ENCODE measurements around the gene NCOA3.

NCOA3 gene

GRCh38 chr20:47669489-47669888 lies 167.8 kb downstream of the NCOA3 start:
- no peak for DNase-seq

- DNase-seq: no peak
Measured at GRCh38 chr20:47669927-47670890, 168.5 kb downstream of the NCOA3 start.

- DNase-seq: no peak
Measured at GRCh38 chr20:47670913-47671312, 169.2 kb downstream of the NCOA3 start.

GRCh38 chr20:47672166-47672565 lies 170.5 kb downstream of the NCOA3 start:
- DNase-seq: no peak

- DNase-seq: no peak
Measured at GRCh38 chr20:47672886-47673670, 171.4 kb downstream of the NCOA3 start.

GRCh38 chr20:47673671-47673955 lies 171.9 kb downstream of the NCOA3 start:
- DNase-seq: no peak

GRCh38 chr20:47674145-47674544 lies 172.5 kb downstream of the NCOA3 start:
- no peak for DNase-seq

GRCh38 chr20:47674686-47675085 lies 173.0 kb downstream of the NCOA3 start:
- no peak for DNase-seq

- DNase-seq: no peak
Measured at GRCh38 chr20:47675190-47676142, 173.8 kb downstream of the NCOA3 start.

GRCh38 chr20:47676219-47676721 lies 174.6 kb downstream of the NCOA3 start:
- no peak for DNase-seq

GRCh38 chr20:47676912-47677634 lies 175.4 kb downstream of the NCOA3 start:
- DNase-seq: no peak

- DNase-seq: peak; percentile 55 to 71
Measured at GRCh38 chr20:47677635-47678453, 176.2 kb downstream of the NCOA3 start.

GRCh38 chr20:47678536-47678935 lies 176.8 kb downstream of the NCOA3 start:
- no peak for DNase-seq

GRCh38 chr20:47679462-47679861 lies 177.8 kb downstream of the NCOA3 start:
- no peak for DNase-seq

- no peak for DNase-seq
Measured at GRCh38 chr20:47680804-47681529, 179.3 kb downstream of the NCOA3 start.

GRCh38 chr20:47682028-47682783 lies 180.5 kb downstream of the NCOA3 start:
- DNase-seq: no peak

GRCh38 chr20:47682916-47683315 lies 181.2 kb downstream of the NCOA3 start:
- DNase-seq: no peak

GRCh38 chr20:47684306-47685080 lies 182.8 kb downstream of the NCOA3 start:
- no peak for DNase-seq

GRCh38 chr20:47686545-47686944 lies 184.9 kb downstream of the NCOA3 start:
- DNase-seq: no peak

All from stimulated activated CD4-positive, alpha-beta T cell treated with anti-CD3 and anti-CD28 coated beads, Interleukin-2, amount 100 ng/mL, for 48 hours (primary cell).